Fibroblast of skin of scalp (primary cell): Measurements from ENCODE around the gene VPS36.
"Not testable (repeated sequence)": the region's sequence is repeated elsewhere in the genome, so short reads cannot be mapped to it uniquely, and the experiment has no call there.

Source experiments
- DNase-seq: peaks from one replicate; pipeline ENCODE4 v3.0.0-alpha.2; 2013

VPS36 gene

GRCh38 chr13:52446265-52446664 lies 4.2 kb downstream of the VPS36 start:
- no peak for DNase-seq

GRCh38 chr13:52432456-52432855 lies 18.0 kb downstream of the VPS36 start:
- no peak for DNase-seq

- DNase-seq: no peak
Observed at GRCh38 chr13:52428295-52428694, 22.1 kb downstream of the VPS36 start.

DNA sequence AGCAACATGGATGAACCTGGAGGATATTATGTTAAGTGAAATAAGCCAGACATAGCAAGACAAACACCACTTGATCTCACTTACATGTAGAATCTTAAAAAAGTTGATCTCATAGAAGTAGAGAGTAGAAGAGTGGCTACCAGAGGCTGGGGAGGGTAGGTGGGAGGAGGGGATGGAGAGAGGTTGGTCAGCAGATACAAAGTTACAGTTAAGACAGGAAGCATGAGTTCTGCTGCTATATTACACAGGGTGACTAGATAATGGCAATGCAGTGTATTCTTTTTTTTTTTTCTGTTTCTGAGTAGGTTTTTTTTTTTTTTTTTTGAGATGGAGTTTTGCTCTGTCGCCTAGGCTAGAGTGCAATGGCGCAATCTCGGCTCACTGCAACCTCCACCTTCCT lies 29.2 kb downstream of the VPS36 start:
- DNase-seq: no peak

GRCh38 chr13:52419080-52419479 lies 31.4 kb downstream of the VPS36 start:
- DNase-seq: no peak

- DNase-seq: peak; percentile 66
Observed at GRCh38 chr13:52414963-52415362, 35.5 kb downstream of the VPS36 start.

GRCh38 chr13:52414051-52414450 lies 36.4 kb downstream of the VPS36 start:
- no peak for DNase-seq

- DNase-seq: no peak
Observed at GRCh38 chr13:52412128-52412527, 38.3 kb downstream of the VPS36 start.

DNA sequence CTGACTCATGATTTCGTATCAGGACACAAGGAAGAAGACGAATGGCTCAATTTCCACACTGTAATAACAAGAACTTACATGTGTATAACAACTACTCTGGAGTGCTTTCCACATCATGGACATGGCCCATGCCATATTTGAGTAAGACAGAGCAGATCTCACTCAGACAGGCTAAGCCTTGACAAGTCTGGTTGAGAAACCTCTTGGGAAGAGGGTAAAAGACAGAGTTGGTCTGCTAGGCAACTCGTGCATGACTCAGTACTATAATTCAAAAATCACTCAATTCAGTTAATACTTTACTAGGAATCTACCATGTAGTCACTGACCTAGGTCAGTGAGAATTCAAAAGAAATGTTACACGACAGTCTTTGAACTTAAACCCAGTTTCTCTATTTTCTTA lies 38.8 kb downstream of the VPS36 start:
- peak; percentile 49 for DNase-seq

GRCh38 chr13:52408071-52408658 lies 42.3 kb downstream of the VPS36 start:
- not testable (repeated sequence) for DNase-seq

DNA sequence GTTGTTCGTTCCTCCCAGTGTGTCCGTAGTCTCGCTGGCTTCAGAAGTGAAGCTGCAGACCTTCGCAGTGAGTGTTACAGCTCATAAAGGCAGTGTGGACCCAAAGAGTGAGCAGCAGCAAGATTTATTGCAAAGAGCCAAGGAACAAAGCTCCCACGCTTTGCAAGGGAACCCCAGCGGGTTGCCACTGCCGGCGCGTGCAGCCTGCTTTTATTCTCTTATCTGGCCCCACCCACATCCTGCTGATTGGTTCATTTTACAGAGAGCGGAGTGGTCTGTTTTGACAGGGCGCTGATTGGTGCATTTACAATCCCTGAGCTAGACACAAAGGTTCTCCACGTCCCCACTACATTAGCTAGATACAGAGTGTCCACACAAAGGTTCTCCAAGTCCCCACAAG lies 43.0 kb downstream of the VPS36 start:
- DNase-seq: not testable (repeated sequence)

GRCh38 chr13:52406629-52407028 lies 43.8 kb downstream of the VPS36 start:
- DNase-seq: no peak

- DNase-seq: peak; percentile 19
Observed at GRCh38 chr13:52405767-52406494, 44.5 kb downstream of the VPS36 start, which contains the start of gene THSD1. Gene THSD1, minus strand, starts transcription at chr13:52406172. Its CDS starts 3,572 bp downstream, at chr13:52402600.

DNA sequence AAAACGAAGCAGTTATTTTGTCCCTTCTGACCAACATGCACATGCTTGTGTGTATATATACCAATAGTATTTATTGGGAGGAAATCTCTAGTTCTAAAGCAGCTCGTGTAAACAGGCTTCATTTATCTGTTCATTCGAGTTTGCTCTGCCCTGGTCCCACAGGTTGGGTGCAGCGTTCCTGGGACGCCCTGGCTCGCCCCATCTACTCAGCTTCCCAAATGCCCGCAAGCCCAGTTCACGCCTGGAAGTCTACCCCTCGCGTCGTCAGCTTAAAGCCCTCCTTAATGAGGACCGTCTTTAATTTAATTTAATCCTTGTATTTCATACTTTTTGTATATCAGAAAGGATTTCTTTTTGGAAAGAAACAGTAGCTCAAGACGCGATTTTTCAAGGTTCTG lies 45.1 kb downstream of the VPS36 start:
- no peak for DNase-seq

DNA sequence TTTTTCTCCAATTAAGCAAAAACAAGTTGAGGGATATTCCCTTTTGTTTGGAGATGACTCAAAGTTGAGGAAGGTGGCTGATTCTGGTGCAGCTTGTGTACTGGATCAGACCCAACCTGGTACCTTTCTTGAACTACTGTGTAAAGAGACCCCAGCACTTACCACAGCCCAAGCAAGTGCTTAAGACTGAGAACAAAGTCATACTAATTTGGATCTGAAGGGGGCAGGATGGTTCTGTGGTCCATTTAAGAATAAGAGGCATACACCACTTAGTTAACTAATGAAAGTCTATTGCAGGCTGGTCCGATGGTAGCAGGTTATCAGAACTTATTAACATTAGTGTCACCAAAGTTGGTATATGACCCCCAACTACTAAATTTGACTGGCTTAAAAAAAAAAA lies 50.7 kb downstream of the VPS36 start:
- no peak for DNase-seq

DNA sequence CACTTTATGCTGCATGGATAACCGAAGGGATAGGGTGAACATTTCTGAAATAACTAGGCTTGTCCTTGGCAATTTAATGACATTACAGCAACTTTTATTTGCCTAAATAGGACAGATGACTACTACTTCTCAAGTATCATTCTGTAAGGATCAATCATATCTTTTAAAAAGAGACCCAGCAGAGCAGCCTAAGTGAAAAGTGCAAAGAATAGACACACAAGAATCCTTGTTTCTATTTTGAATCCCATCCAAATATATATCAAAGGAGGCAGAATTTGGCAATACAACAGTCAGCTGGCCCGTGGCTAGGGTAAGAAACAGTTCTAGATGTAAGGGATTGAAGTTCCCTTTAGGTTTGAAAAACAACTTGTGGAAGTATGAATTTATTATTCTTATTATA lies 51.4 kb downstream of the VPS36 start:
- no peak for DNase-seq

- no peak for DNase-seq
Observed at GRCh38 chr13:52395704-52396103, 54.7 kb downstream of the VPS36 start.

DNA sequence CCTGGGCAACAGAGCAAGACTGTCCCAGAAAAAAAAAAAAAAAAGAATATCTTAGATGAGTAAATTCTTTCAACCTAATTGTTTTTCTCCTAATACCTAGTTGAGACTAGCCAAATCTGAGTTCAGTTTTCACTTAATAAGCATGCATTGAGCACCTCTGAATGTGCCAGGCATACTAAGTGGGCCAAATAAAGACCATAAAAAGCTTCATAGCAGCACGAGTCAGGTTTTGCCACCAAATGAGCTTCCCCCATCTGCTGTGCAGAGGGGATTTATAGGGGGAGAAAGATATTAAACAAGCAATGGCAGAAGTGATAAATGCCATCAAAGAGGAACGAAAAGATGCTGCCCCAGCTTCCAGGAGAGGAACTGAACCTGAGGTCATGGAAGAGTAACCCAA lies 55.8 kb downstream of the VPS36 start:
- no peak for DNase-seq

DNA sequence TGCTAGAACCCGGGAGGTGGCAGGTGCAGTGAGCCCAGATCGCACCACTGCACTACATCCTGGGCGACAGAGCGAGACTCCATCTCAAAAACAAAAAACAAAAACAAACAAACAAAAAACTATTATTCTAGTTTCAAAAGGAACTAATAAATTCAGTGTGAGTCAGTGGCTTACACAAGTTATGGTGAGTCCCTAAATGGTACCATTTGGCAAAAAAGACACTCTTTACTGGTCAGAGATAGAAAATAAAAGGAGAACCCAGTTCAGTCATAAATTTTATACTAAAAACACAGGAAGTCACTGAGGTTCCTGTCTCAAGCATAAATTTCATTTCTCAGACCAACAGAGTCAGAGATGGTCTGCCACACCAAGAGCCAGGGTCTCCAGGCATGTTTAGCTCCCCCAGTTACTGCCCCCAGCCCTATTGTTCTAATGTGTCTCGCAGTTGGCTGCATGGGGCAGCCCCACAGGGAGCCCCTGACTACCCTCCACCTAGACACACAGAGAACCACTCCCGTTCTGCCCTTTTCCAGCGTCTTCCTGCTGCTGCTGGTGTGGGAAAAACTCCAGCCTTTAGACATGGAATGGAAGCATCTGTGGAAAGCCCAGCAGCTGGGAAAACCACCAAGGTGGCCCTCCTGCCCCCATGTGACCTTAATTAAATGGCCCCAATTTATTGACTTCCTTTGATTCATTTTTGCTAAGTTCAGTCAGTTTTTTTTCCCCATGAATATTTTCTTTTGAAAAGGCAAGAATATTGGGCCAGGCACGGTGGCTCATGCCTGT lies 56.7 kb downstream of the VPS36 start:
- no peak for DNase-seq

- DNase-seq: no peak
Observed at GRCh38 chr13:52387721-52388120, 62.7 kb downstream of the VPS36 start.

- DNase-seq: no peak
Observed at GRCh38 chr13:52385870-52386269, 64.6 kb downstream of the VPS36 start.

DNA sequence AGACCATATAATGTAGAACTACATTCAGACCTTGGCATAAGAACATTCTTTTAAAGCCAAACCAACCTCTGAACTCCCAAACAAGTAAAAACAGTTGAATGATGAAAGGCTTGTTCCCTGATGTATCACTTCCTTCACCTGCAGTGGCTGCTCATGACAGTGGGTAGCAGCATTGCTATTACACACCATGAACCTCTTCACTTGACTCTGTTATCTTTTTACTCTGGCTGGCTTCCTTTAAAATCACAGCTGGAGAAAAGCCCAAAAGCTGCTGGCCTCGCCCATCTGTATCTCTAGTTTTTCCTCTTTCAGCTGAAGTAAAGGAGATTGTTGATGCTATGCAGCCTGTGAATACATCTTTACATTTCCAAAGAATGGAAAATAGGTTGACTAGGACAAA lies 67.1 kb downstream of the VPS36 start:
- no peak for DNase-seq

GRCh38 chr13:52378312-52378711 lies 72.1 kb downstream of the VPS36 start:
- DNase-seq: no peak

- DNase-seq: no peak
Observed at GRCh38 chr13:52377898-52378297, 72.5 kb downstream of the VPS36 start.
